ENCODE results near the gene CDC42BPA. TPM values are rescaled to one million over a fixed set of nuclear protein-coding genes. Genes with fewer than 3 reads are reported as not detected.

CDC42BPA gene
- total RNA-seq, 1 donor from 2014 or later, result 42.7 TPM

GRCh38 chr1:227155688-227156087, 162.6 kb downstream of the CDC42BPA start:
- no peaks in the 10 kb centered on the region for H3K4me1 ChIP-seq
- no peaks in the 10 kb centered on the region for H3K9me3 ChIP-seq
- H3K36me3 ChIP-seq, result peaks cover 0 to 8% of the 10 kb centered on the region in 2 donors
- DNase-seq (ENCODE audit: extremely low spot score in 2 of 2), result no peak
- no peaks in the 10 kb centered on the region for H3K27me3 ChIP-seq
- H3K4me3 ChIP-seq, result no peak overlapping the region
- intact Hi-C loops (cut with DNase I), result no loop called here
- TF ChIP-seq POLR2AphosphoS5 (IDR thresholded peaks at IDR 0.05; ENCODE audit: insufficient read depth in 1 of 2, low read depth in 1 of 2) (no peak), CTCF (IDR thresholded peaks at IDR 0.05) (no peak), POLR2A (IDR thresholded peaks at IDR 0.05) (no peak)
- no peak overlapping the region for H3K27ac ChIP-seq

- intact Hi-C loops (cut with DNase I), result no loop called here
- H3K4me1 ChIP-seq, result no peaks in the 10 kb centered on the region
- H3K9me3 ChIP-seq, result no peaks in the 10 kb centered on the region
- H3K27ac ChIP-seq, result no peak overlapping the region
- peaks cover 0 to 8% of the 10 kb centered on the region in 2 donors for H3K36me3 ChIP-seq
- TF ChIP-seq CTCF (IDR thresholded peaks at IDR 0.05) (no peak), POLR2A (IDR thresholded peaks at IDR 0.05) (no peak), POLR2AphosphoS5 (IDR thresholded peaks at IDR 0.05; ENCODE audit: insufficient read depth in 1 of 2, low read depth in 1 of 2) (no peak)
- no peaks in the 10 kb centered on the region for H3K27me3 ChIP-seq
- DNase-seq (ENCODE audit: extremely low spot score in 2 of 2), result no peak
- no peak overlapping the region for H3K4me3 ChIP-seq
Observed at GRCh38 chr1:227155004-227155403, 163.3 kb downstream of the CDC42BPA start.

- intact Hi-C loops (cut with DNase I), result no loop called here
- Histone ChIP-seq H3K9me3 (no peaks in the 10 kb centered on the region), H3K27me3 (no peaks in the 10 kb centered on the region), H3K4me1 (no peaks in the 10 kb centered on the region), H3K36me3 (no peaks in the 10 kb centered on the region), H3K4me3 (no peak overlapping the region), H3K27ac (no peak overlapping the region)
- DNase-seq (ENCODE audit: extremely low spot score in 2 of 2), result no peak
- no peak for TF ChIP-seq CTCF (IDR thresholded peaks at IDR 0.05)
- no peak for TF ChIP-seq POLR2A (IDR thresholded peaks at IDR 0.05)
- no peak for TF ChIP-seq POLR2AphosphoS5 (IDR thresholded peaks at IDR 0.05; ENCODE audit: insufficient read depth in 1 of 2, low read depth in 1 of 2)
Observed at GRCh38 chr1:227152525-227152924, 165.8 kb downstream of the CDC42BPA start.

GRCh38 chr1:227140376-227140775, 177.9 kb downstream of the CDC42BPA start:
- Histone ChIP-seq H3K27me3 (no peaks in the 10 kb centered on the region), H3K9me3 (no peaks in the 10 kb centered on the region), H3K4me3 (no peak overlapping the region), H3K27ac (no peak overlapping the region), H3K36me3 (peaks cover 0 to 29% of the 10 kb centered on the region in 2 donors), H3K4me1 (no peaks in the 10 kb centered on the region)
- intact Hi-C loops (cut with DNase I), result no loop called here
- TF ChIP-seq POLR2A (IDR thresholded peaks at IDR 0.05), result no peak
- no peak for TF ChIP-seq POLR2AphosphoS5 (IDR thresholded peaks at IDR 0.05; ENCODE audit: insufficient read depth in 1 of 2, low read depth in 1 of 2)
- TF ChIP-seq CTCF (IDR thresholded peaks at IDR 0.05), result no peak
- DNase-seq (ENCODE audit: extremely low spot score in 2 of 2), result no peak

- Histone ChIP-seq H3K9me3 (no peaks in the 10 kb centered on the region), H3K4me3 (no peak overlapping the region), H3K27ac (no peak overlapping the region), H3K36me3 (peaks cover 0 to 15% of the 10 kb centered on the region in 2 donors), H3K4me1 (peaks cover 6% of the 10 kb centered on the region), H3K27me3 (no peaks in the 10 kb centered on the region)
- TF ChIP-seq POLR2AphosphoS5 (IDR thresholded peaks at IDR 0.05; ENCODE audit: insufficient read depth in 1 of 2, low read depth in 1 of 2), result no peak
- no peak for TF ChIP-seq POLR2A (IDR thresholded peaks at IDR 0.05)
- TF ChIP-seq CTCF (IDR thresholded peaks at IDR 0.05), result no peak
- DNase-seq (ENCODE audit: extremely low spot score in 2 of 2), result no peak
- intact Hi-C loops (cut with DNase I), result no loop called here
Observed at GRCh38 chr1:227136210-227136820, 182.0 kb downstream of the CDC42BPA start.
